ENCODE measurements around the gene COL27A1.

DNA sequence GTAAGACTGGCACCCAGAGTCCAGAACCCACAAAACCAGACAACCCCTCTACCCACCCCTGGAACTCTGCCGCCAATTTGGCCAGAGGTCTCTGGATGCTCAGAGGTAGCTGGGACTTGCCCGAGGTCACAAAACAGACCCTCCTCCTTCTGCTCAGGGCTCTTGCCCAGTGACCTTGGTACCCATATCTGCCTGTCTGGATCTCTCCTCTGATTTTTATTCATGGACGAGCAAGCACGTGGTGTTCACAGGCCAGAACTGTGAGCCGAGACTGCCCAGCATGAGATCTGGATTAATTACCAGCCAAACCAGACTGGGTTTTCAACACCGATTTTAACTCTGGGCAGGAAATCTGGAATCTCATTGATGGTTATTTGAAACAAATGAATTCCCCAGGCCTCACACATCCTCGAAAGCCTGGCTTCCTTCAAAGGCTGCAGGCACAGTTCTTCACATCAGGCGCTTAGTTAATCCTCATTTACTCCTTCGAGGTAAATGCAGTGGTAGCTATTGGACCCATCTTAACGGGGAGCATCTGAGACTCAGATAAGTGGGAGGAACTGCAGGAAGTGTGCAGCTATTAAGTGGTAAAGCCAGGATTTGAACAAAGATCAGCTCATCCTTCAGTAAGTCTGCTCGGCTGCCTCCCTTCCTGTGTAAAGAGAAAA is 21.4 kb downstream of the COL27A1 start:
- TF ChIP-seq GABPA (IDR thresholded peaks at IDR 0.05; ENCODE audit: low read depth) (no peak), POLR2AphosphoS5 (IDR thresholded peaks at IDR 0.05; ENCODE audit: low read depth) (no peak), SPI1 (IDR thresholded peaks at IDR 0.05; ENCODE audit: borderline replicate concordance, low read depth) (no peak)
- TF ChIP-seq, protein P1, sequence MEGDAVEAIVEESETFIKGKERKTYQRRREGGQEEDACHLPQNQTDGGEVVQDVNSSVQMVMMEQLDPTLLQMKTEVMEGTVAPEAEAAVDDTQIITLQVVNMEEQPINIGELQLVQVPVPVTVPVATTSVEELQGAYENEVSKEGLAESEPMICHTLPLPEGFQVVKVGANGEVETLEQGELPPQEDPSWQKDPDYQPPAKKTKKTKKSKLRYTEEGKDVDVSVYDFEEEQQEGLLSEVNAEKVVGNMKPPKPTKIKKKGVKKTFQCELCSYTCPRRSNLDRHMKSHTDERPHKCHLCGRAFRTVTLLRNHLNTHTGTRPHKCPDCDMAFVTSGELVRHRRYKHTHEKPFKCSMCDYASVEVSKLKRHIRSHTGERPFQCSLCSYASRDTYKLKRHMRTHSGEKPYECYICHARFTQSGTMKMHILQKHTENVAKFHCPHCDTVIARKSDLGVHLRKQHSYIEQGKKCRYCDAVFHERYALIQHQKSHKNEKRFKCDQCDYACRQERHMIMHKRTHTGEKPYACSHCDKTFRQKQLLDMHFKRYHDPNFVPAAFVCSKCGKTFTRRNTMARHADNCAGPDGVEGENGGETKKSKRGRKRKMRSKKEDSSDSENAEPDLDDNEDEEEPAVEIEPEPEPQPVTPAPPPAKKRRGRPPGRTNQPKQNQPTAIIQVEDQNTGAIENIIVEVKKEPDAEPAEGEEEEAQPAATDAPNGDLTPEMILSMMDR (IDR thresholded peaks at IDR 0.05; ENCODE audit: insufficient read depth, low read length) = no peak
- TF ChIP-seq, protein P2, sequence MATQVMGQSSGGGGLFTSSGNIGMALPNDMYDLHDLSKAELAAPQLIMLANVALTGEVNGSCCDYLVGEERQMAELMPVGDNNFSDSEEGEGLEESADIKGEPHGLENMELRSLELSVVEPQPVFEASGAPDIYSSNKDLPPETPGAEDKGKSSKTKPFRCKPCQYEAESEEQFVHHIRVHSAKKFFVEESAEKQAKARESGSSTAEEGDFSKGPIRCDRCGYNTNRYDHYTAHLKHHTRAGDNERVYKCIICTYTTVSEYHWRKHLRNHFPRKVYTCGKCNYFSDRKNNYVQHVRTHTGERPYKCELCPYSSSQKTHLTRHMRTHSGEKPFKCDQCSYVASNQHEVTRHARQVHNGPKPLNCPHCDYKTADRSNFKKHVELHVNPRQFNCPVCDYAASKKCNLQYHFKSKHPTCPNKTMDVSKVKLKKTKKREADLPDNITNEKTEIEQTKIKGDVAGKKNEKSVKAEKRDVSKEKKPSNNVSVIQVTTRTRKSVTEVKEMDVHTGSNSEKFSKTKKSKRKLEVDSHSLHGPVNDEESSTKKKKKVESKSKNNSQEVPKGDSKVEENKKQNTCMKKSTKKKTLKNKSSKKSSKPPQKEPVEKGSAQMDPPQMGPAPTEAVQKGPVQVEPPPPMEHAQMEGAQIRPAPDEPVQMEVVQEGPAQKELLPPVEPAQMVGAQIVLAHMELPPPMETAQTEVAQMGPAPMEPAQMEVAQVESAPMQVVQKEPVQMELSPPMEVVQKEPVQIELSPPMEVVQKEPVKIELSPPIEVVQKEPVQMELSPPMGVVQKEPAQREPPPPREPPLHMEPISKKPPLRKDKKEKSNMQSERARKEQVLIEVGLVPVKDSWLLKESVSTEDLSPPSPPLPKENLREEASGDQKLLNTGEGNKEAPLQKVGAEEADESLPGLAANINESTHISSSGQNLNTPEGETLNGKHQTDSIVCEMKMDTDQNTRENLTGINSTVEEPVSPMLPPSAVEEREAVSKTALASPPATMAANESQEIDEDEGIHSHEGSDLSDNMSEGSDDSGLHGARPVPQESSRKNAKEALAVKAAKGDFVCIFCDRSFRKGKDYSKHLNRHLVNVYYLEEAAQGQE (IDR thresholded peaks at IDR 0.05; ENCODE audit: insufficient replicate concordance, low read depth) = no peak
